ENCODE results near the gene UPK1A.
"Not testable (repeated sequence)": the region's sequence is repeated elsewhere in the genome, so short reads cannot be mapped to it uniquely, and the experiment has no call there.

The UPK1A gene

GRCh38 chr19:35644987-35645679, 21.2 kb upstream of the UPK1A start:
- peak; percentile 67 for DNase-seq (ENCODE audit: low spot score)

- no peak for DNase-seq (ENCODE audit: low spot score)
Observed at GRCh38 chr19:35645680-35646511, 20.4 kb upstream of the UPK1A start.

DNA sequence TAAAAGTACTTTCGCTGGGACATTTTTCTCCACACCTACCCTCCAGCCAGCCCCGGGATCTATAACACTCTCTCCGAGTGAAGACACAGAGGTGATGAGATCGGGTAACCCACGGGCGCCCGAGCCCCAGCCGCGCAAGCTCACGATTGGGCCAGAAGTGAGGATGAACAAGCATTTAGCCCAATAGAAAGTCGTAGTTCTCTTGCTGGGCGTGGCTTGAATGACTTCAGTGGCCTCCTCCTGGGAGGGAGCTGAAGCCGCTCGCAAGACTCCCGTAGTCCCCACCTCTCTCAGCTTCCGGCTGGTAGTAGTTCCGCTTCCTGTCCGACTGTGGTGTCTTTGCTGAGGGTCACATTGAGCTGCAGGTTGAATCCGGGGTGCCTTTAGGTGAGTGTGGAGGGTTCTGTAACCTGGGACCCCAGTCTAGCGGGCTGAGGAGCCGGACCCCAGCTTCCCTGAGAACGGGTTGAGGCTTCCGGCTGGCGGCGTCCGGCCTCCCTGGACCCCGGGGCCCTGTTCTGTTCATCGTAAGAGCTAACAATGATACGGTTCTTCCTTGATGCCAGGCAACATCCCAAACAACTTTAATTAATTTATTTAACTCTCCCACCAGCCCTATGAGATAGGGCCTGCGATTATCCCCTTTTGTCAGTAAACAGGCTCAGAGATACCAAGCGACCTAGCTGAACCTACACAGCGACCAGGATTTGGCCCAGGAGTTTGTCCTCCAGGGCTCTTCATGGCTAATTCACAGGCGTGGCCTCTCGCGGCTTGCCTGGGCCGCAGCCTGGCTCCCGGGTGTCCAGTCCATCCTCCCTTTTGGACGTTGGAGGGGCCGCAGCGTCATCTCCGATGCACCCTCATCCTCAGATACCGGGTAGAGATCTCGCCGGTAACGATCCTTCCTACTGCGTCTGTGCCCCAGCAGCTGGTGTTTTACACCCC, 18.0 kb upstream of the UPK1A start, which contains the start of gene COX6B1:
COX6B1 (plus strand) TSS at position 307 of the 945 bp plus-strand sequence. CDS start 2,921 bp downstream, outside the sequence.
- peak; percentile 99 for DNase-seq (ENCODE audit: low spot score)

GRCh38 chr19:35650581-35650980, 15.7 kb upstream of the UPK1A start:
- no peak for DNase-seq (ENCODE audit: low spot score)

DNA sequence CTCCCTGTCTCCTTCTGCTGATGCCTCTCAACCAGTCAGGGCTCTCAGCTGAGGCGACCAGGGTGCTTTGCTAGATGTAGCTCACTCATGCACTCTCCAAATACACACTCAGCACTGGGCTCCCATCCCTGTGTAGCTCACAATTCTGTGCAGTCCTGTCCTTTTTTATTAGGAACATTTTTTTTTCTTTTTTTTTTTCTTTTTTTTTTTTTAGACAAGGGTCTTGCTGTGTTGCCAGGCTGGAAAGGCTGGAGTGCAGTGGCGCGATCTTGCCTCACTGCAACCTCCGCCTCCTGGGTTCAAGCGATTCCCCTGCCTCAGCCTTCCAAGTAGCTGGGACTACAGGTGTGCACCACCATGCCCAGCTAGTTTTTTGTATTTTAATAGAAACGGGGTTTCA, 11.5 kb upstream of the UPK1A start:
- not testable (repeated sequence) for DNase-seq (ENCODE audit: low spot score)

GRCh38 chr19:35655600-35655999, 10.7 kb upstream of the UPK1A start:
- no peak for DNase-seq (ENCODE audit: low spot score)

DNA sequence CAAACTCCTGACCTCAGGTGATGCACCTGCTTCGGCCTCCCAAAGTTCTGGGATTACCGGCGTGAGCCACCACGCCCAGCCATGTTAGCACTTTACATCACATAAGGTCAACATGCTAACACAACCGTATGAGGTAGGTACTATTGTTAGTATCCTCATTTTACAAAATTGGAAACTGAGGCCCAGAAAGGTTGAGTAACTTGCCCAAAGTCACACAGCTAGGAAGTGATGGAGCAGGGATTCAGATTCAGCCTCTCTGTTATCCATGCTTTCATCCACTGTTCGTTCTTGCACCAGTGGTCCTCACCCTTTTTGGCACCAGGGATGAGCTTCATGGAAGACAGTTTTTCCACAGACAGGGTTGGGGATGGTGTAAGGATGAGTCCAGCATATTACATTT, 9.6 kb upstream of the UPK1A start:
- no peak for DNase-seq (ENCODE audit: low spot score)

- no peak for DNase-seq (ENCODE audit: low spot score)
Observed at GRCh38 chr19:35657904-35658700, 8.2 kb upstream of the UPK1A start.

DNA sequence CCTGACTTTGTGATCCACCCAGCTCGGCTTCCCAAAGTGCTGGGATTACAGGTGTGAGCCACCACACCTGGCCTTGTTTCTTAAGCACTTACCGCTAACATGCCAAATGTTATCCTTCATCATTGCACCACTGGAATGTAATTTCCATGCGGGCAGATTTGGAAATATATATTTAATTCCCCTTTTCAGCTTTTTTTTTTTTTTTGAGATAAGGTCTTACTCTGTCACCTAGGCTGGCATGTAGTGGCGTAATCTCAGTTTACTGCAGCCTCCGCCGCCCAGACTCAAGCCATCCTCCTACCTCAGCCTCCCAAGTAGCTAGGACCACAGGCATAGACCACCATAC, 4.3 kb upstream of the UPK1A start:
- no peak for DNase-seq (ENCODE audit: low spot score)

- no peak for DNase-seq (ENCODE audit: low spot score)
Observed at GRCh38 chr19:35663981-35664380, 2.3 kb upstream of the UPK1A start.

DNA sequence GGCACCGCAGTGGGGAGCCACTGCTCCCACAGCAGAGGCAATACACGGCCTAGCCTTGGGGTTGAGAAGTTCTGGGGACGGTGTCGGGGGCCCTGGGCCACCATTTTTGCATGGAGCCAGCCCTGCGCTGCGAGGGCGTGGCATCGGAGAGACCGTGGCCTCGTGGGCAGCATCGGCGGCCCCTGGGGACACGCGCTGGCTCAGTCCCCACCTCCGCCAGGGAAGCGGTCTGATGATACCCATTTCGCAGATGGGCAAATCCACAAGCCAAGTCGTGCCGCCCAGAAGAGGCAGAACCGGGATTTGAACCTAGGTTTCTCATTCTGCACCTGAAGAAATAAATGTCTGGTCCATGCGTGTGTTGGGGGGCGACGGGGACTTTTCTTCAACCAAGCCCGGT, 1.2 kb upstream of the UPK1A start:
- DNase-seq (ENCODE audit: low spot score) = no peak

DNA sequence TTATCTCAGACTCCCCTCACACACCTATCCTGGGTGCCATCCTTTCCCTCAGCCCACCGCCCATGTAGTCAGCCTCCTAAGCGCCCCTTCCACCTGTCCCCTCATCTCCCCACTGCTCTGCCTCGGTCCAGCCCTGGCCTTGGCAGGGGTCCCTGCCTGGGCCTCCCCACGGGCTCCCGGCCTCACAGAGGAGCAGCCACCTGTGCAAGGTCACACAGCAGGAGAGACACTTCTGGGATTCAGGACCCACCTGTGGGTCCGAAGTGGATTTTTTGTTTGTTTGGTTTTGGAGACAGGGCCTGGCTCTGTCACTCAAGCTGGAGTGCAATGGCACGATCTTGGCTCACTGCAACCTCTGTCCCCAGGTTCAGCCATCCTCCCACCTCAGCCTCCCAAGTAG, 713 bp upstream of the UPK1A start:
- DNase-seq (ENCODE audit: low spot score) = no peak

DNA sequence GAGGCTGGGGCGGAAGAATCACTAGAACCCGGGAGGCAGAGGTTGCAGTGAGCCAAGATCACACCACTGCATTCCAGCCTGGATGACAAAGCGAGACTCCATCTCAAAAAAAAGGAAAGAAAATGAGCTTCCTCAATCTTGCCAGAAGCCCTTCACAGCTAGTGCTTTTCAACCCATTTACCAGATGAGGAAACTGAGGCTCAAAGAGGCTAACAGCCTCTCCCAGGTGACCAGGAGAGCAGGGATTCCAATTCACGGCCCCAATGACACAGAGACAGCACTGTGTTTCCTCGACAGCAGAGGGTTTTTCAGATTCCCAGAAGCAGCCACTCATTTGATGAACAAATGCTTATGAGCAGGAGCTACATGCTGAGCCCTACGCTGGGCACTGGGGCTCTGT, 3.2 kb downstream of the UPK1A start:
- DNase-seq (ENCODE audit: low spot score) = no peak

GRCh38 chr19:35669974-35670373, 3.7 kb downstream of the UPK1A start:
- DNase-seq (ENCODE audit: low spot score) = no peak

- no peak for DNase-seq (ENCODE audit: low spot score)
Observed at GRCh38 chr19:35670686-35671085, 4.4 kb downstream of the UPK1A start.

DNA sequence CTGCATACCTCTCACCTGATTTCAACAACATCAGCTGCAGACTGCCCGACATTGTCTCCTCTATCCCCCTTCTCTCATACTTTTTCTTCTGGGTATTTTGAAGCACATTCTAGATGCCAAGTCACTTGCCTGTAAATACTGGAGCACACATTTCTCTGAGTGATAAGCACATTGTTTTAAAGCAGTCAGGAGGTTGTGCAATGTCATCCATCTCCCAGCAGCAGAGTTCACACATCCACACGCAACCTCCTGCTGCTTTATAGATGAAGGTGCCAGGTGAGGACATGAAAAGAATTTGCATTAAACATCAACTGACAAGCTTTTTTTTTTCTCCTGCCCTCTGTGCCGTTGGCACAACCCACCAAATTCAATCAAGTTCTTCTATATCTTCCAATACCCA, 5.5 kb downstream of the UPK1A start:
- DNase-seq (ENCODE audit: low spot score) = no peak

DNA sequence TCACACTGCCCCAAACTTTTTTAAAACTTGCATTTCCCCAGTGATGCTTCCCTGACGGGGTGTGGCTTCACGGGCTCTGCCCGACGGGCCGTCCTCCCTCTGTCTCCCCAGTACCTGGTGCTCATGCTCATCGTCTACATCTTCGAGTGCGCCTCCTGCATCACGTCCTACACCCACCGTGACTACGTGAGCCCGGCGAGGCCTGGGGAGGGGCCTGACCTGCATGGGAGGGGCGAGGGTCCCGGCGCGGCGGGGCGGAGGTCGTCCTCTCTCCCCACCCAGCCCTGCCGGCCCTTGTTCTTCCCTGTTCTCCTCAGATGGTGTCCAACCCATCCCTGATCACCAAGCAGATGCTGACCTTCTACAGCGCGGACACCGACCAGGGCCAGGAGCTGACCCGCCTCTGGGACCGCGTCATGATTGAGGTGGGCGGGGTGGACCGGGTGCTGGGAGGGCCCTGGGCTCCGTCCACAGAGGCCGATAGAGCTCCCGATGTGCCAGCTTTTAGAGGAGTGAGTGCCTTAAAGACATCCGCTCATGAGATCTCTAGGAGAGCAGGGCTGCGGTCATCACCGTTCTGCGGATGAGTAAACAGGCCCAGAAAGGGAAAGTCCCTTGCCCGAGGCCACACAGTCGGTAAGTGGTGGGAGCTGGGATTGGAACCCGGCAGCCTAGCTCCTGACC, 6.9 kb downstream of the UPK1A start:
- DNase-seq (ENCODE audit: low spot score) = no peak

DNA sequence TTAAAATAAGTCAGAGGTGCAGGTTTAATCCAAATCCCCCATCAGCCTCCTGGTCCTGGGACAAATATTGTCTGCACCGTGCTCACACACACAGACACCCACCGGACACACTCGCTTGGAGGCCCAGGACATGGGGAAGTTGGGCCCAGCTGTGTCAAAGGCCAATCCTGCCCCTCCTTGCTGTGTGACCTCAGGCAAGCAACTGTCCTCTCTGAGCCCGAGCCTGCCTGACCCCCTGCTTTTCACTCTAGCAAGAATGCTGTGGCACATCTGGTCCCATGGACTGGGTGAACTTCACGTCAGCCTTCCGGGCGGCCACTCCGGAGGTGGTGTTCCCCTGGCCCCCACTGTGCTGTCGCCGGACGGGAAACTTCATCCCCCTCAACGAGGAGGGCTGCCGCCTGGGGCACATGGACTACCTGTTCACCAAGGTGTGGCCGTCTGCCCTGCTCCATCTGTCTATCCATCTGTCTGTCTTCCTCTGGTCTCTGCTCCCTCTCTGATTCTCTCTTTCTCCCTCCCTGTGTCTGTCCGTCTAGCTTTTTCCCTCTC, 9.3 kb downstream of the UPK1A start:
- DNase-seq (ENCODE audit: low spot score) = no peak

GRCh38 chr19:35689836-35690235, 23.5 kb downstream of the UPK1A start:
- DNase-seq (ENCODE audit: low spot score) = no peak

- DNase-seq (ENCODE audit: low spot score) = not testable (repeated sequence)
Observed at GRCh38 chr19:35691106-35691505, 24.8 kb downstream of the UPK1A start.

GRCh38 chr19:35692010-35692409, 25.7 kb downstream of the UPK1A start:
- no peak for DNase-seq (ENCODE audit: low spot score)

Measured in NAMALWA (cell line).